NCI-H2107 (cell line): ENCODE results near the gene WDR18.

Experiments used
- DNase-seq: peaks from one replicate; lab custom pipeline; 2025; lab: John Stamatoyannopoulos, UW

The WDR18 gene

GRCh38 chr19:984165-984967 is at the start of gene WDR18:
Gene WDR18 (plus strand): TSS chr19:984345. CDS start chr19:984354, 9 bp downstream.
- DNase-seq: peak; percentile 82

DNA sequence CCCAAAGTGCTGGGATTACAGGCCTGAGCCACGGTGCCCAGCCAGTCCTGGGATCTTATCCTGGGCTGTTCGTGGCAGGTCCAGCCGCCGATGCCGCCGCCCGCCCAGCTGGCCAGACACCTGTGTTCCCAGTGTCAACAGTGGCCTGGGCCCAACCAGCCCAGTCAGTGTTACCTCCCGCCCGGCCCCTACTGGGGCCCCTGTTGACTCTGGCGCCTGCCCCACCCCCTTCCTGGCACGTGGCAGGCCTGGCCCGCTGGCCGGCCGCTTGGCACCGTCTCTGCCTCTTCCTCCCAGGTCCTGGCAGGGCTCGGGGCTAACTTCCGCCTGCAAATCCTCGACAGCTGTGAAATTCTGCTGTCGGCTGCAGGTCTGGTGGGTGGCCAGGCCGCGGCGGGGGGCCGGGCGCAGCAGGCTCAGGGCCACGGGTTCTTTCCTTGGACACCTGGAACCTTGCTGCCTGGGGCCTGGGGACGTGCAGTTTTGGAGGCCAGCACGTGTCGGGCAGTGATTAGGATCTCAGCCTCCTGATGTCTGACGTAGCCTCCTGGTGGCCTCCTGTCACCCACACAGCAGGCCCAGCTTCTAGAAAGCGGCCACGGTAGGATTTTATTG is 49.2 kb upstream of the WDR18 start:
- no peak for DNase-seq

DNA sequence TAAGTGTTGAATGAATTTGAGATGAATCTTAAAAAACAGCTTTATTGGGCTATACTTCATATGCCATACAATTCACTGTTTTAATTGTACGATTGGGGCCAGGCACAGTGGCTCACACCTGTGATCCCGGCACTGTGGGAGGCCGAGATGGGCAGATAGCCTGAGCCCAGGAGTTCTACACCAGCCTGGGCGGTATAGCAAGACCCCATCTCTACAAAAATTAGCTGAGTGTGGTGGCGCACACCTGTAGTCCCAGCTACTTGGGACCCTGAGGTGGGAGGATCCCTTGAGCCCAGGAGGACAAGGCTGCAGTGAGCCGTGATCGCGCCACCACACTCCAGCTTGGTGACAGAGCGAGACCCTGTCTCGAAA is 48.0 kb upstream of the WDR18 start:
- DNase-seq: no peak

DNA sequence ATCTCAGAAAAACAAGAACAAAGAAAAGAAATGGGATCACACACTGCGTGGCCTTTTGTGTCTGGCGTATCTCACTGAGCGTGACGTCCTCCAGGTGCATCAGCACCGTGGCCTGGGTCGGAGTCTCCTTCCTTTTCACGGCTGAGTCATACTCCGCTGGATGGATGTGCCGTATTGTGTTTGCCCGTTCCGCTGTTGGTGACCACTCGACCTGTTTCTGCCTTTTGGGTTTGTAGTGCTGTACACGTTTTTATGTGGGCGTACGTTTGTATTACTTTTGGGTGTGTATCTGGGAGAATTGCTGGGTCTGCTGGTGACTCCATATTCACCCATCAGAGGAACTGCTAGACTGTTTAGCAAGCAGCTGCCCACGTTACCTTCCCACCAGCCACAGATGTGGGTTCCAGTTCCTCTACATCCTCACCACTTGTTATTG is 46.9 kb upstream of the WDR18 start:
- DNase-seq: no peak

DNA sequence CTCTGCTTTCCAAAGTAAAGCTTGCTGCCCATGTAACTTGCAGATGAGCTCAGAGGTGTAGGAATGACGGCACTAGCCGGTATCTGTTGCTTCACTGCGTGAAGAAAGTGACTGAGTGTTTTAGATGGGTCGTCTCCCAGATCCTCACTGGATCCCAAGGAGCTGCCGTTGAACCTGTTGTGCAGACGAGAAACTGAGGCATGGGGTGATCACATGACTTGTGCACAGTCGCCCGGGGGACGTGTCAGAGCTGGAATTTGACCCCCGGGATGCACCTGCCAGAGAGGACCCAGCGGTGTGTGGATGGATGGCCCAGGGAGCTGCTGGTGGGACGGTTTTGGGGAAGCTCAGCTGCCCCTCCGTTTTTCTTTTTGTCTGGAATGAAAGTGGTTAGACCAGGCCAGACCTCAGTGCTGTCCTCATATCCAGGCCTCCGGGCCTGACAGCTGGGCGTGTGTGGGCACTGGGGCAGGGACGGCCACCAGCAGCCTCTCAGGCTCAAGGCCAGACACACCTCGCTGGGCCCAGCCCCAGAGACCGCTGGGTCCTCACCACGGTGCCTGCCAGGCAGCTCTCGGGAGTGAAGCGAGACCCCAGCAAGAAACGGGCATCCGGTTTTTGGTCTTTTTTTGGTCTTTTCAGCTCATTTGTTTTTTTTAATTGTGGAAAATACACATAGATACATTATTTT is 45.8 kb upstream of the WDR18 start:
- no peak for DNase-seq

- DNase-seq: no peak
These were observed 44.7 kb upstream of the WDR18 start for GRCh38 chr19:939439-939838.

GRCh38 chr19:939922-940321 is 44.2 kb upstream of the WDR18 start:
- DNase-seq: no peak

DNA sequence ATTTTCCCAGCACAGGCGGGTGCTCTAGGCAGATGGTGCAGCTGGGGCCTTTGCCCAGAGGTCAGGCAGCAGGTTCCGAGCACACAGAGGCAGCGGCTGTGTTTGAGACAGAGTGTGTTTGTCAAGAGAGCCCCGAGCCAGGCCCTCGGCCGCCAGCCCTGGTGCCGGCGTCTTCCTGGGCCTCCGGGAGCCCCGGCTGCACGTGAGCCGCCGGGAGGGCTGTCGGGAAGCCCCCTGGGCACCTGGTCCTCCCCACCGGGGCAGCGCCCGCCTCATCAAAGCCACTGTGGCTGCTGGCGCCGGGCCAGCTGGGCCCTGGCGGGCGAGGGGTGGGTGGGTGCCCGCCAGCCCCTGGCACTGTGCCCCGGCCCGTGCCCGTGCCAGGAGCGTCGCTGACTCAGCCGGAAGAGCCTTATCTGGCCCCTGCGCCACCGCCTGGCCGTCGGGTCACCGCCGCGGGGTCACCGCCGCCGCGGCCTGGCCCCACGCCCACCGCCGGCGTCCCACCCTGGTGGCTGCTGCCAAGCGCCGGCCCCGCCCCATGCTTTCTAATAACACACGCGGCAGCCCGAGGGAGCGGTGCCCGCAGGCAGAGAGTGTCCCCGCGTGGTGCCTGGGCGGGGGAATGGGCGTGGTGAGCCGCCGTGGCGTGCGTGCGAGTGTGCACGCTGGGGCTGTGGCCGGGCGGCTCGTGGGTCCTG is 43.4 kb upstream of the WDR18 start:
- no peak for DNase-seq

GRCh38 chr19:941292-942132 is 42.6 kb upstream of the WDR18 start:
- DNase-seq: no peak

DNA sequence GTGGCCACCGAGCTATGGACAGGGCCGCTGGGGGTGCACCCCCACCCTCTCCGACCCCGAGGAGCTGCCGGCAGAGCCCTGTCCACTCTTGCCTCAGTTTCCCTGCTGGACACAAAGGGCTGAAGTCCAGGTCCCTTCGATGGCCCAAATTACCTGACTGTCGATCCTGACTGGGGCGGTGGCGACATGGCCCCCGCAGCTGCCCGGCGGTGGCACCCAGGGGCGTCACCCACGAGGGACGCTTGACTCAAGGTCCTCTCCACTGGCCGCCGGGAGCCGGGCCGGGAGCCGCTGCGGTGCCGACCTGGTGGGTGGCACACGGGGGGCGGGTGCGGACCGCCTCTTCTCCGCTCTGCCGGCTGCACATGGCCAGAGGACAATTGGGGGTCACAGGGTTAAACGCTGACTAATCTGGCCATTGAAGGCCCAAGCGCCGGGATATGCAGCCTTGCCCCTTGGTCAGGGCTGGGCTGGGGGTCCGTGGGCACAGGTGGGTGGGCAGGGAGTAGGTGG is 42.0 kb upstream of the WDR18 start:
- DNase-seq: no peak

GRCh38 chr19:943551-944170 is 40.5 kb upstream of the WDR18 start:
- DNase-seq: no peak

- no peak for DNase-seq
These were observed 40.0 kb upstream of the WDR18 start for GRCh38 chr19:944171-944567.

- DNase-seq: no peak
These were observed 39.4 kb upstream of the WDR18 start for GRCh38 chr19:944663-945241.

- DNase-seq: no peak
These were observed 38.5 kb upstream of the WDR18 start for GRCh38 chr19:945401-946252.

DNA sequence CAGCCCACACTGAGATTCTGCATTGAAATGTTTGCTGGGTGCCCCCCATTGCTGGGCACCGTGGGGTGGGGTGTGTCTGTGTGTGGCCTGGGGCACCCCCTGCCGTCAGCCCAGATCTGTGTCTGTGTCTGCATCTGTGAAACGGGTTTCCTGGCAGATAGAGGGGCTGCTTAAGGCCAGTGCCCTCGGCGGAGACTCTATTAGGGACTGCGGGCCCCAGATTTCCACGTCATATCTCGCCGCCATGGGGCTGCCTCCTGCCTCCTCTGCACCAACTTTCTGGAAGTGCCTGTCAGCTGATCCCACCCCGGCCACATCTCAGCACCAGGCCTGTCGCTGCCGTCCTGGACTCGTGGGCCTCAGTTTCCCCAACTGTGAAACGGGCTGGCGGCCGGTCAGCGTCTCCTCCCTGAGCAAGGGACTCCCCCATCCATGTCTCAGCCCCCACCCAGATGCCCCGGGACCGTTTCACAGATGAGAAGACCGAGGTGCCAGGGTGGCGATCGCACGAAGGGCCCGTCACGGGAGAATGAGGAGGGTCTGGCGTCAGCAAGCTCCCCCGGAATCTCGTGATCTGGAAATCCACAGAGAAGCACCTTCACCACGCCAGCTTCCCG is 36.9 kb upstream of the WDR18 start:
- DNase-seq: no peak

DNA sequence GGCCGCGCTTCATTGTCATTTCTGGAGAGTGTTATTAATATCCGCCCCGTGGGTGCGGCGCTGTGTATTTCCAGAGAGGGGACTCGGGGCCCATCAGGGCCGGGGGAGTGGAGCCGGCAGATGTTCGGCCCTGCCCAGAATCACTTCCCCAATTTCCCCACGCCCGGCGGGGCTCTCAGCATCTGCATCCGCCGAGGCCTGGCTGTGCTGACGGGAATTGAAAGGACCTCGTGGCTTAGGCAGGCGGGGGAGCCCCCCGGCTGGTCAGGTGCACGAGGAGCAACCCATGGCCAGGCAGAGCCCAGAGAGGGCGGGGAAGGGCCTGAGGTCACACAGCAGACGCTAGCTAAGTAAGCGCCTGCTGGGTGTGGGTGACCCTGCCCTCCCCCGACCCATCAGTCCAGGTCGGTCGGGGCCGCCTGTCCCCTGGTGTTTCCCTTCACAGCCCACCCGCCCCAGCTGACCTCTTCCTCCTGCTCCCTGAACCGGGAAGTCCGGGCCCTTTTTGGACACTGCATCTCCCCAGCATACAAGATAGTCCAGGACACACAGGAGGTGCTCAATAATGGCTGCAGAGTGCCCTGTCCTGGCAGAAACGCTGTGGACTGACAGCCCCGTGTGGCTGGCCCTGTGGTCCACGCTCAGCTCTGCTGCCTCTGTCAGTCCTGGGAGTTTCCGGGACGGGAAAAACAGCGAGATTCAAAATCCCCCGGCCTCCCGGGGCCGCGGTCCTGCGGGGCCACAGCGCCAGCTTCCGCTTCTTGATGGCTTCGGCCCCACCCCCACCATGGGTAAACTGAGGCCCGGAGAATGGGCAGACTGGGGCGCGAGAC is 36.2 kb upstream of the WDR18 start:
- no peak for DNase-seq

GRCh38 chr19:948842-949496 is 35.2 kb upstream of the WDR18 start:
- DNase-seq: no peak
